LNCAP (cell line): ENCODE data around the gene COMMD1.
A peak's percentile ranks its signal among the peaks of the same experiment; 100 is the strongest.

Source experiments
- TF ChIP-seq, protein P1 (sequence below): fragments of 450-650 bp; IDR thresholded peaks from 2 replicates; pipeline ENCODE4 v1.5.1; 2017; ENCODE audit warnings: mild to moderate bottlenecking

COMMD1 gene

DNA sequence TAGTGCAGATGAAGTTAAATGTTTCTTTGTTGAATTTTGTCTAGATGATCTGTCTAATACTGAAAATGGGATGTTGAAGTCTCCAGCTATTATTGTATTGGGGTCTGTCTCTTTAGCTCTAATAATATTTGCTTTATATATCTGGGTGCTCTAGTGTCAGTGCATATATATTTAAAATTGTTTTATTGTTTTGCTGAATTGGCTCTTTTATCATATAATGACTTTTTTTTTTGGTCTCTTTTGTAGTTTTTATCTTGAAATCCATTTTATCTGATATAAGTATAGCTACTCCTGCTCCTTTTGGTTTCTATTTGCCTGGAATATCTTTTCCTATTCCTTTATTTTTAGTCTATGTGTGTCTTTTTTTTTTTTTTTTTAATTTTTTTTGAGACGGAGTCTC is 79.2 kb downstream of the COMMD1 start:
- TF ChIP-seq, protein P1, sequence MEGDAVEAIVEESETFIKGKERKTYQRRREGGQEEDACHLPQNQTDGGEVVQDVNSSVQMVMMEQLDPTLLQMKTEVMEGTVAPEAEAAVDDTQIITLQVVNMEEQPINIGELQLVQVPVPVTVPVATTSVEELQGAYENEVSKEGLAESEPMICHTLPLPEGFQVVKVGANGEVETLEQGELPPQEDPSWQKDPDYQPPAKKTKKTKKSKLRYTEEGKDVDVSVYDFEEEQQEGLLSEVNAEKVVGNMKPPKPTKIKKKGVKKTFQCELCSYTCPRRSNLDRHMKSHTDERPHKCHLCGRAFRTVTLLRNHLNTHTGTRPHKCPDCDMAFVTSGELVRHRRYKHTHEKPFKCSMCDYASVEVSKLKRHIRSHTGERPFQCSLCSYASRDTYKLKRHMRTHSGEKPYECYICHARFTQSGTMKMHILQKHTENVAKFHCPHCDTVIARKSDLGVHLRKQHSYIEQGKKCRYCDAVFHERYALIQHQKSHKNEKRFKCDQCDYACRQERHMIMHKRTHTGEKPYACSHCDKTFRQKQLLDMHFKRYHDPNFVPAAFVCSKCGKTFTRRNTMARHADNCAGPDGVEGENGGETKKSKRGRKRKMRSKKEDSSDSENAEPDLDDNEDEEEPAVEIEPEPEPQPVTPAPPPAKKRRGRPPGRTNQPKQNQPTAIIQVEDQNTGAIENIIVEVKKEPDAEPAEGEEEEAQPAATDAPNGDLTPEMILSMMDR: no peak

DNA sequence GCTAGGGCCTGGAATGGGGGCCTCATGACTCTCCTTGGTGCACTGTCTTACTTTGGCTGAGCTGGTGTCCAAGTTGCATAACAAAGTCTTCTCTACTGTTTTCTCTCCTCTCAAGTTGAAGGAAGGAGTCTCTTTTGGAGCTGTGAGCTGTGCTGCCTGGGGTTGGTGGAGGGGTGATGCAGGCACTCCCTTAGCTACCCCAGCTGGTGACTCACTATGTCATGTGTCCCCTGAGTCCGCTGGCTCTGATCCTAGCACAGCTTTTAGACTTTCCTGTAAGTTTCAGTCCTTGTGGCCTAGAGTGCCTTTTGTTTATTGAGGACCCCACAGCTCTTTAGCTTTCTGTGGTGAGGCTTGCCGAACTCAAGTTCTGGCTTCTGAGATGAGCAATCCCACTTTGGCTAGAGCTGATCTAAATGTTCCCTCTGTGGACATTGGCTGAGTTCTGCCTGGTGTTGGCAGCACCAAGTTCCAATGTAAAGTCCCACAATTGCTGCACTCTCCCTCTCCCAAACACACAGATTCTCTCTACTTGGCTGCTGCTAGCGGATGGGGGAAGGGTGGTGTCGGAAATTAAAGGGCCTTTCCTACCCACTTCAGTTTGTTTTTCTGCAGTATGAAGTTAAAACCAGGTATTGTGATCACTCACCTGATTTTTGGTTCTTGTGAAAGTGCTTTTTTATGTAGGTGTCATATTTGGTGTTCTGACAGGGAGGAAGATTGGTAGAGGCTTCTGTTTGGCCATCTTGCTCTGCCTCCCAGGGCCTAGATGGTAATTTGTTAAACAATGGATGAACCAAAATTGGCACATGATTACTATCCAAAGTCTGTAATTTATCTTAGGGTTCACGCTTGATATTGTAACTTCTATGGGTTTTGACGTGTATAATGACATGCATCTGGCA is 83.2 kb downstream of the COMMD1 start:
- TF ChIP-seq, protein P1: no peak

DNA sequence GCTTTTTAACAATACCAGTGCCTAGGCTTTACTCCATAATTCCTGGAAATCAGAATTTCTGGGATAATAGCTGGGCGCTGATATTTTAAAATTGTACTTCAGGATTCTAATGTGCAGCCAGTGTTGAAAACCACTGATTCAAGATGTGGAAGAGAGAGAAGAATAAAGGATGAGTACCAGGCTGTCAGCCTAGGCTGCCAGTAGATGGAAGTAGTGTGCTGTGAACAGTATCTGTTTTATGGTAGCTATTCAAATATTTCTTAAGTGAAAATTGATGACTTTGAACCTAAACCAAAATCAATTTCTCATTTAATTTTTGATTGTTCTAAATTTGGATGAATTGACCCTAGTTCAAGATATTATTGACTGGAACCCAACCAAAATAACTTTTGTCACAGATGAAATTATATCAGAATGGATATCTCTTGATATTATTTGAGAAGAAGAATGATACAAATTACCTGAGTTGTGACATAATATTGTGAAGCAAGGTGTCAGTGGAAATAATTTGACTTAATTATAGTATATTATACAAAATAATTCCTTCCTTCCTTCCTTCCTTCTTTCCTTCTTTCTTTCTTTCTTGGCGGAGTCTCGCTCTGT is 88.0 kb downstream of the COMMD1 start:
- TF ChIP-seq, protein P1: peak; percentile 64

DNA sequence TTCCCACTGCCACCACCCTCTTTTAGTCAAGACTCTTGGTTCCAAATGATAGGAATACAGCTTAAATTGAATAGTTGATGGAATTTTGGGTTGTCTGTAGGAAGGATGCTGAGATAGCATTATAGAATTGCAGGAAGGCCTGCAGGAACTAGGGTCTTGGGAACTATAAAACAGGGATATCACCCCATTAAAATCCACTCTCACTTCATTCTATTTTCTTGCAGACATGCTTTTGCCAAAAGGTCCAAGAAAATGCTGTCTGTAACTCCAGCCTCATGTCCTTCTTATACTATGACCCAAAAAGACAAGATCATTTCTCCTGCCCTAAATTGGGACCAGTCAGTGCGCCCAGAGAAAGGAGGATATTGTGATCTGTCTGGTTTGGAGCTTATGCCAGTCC is 89.1 kb downstream of the COMMD1 start:
- TF ChIP-seq, protein P1: no peak

DNA sequence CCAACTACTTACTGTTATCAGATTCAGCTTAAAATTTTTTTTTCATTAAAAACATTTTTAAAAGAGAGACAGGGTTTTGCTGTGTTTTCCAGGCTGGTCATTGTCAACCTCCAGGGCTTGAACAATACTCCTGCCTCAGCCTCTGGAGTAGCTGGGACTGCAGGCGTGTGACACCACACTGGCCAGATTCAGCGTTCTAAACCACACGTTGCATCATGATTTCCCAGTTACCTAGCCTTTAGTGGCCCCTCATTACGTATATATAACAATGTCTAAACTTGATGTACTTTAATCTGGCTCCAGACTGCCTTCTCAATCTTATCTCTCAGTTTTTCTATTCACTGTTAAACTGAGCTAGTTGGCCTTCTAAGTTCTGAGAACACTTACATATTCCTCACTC is 89.6 kb downstream of the COMMD1 start:
- TF ChIP-seq, protein P1: no peak

DNA sequence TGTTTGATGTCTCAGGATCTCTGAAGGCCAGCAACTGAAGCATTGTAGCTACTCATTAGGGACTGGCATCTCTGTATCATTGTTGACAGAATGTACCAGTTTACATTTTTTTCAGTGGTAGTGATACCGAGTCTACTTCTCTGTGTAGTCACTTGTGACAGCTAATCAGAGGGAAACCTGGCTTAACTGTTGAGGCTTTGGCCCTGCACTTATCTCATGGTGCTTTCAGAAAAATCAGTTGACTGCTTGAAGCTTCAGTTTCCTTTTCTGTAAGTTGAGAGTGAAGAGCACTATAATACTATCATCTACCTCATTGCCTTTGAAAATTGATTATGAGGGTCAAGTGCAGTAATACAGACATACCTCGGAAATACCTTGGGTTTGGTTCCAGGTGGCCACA is 90.0 kb downstream of the COMMD1 start:
- TF ChIP-seq, protein P1: no peak

DNA sequence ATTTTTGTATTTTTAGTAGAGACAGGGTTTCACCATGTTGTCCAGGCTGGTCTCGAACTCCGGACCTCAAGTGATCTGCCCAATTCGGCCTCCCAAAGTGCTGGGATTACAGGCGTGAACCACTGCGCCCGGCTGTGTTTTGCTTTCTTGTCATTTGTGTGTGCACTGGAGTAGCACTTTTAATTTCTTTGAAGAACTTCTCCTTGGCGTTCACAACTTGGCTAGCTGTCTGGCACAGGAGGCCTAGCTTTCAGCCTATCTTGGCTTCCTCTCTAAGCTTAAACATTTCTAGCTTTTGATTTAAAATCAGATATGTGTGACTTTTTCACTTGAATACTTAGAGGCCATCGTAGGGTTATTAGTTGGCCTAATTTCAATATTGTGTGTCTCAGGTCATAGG is 93.0 kb downstream of the COMMD1 start:
- TF ChIP-seq, protein P1: no peak
